Measurements from ENCODE around the gene APOM. TPM values are rescaled to one million over a fixed set of nuclear protein-coding genes. Genes with fewer than 3 reads are reported as not detected.

APOM gene
- total RNA-seq, 1 donor from 2014 or later = 2.6 TPM

GRCh38 chr6:31627690-31628287 is 27.9 kb upstream of the APOM start:
- Histone ChIP-seq H4K20me1 (ENCODE audit: low read depth) (peaks cover 91% of the 10 kb centered on the region), H3K4me2 (no peak overlapping the region), H2AFZ (replicated peaks) (no peak overlapping the region), H3K9ac (no peak overlapping the region), H3K79me2 (ENCODE audit: low read depth) (peaks cover 82% of the 10 kb centered on the region), H3K27ac (no peak overlapping the region), H3K36me3 (peaks cover 36% of the 10 kb centered on the region), H3F3A (ENCODE audit: low read depth) (peaks cover 55% of the 10 kb centered on the region), H3K27me3 (no peaks in the 10 kb centered on the region), H3K9me3 (ENCODE audit: low read depth) (no peaks in the 10 kb centered on the region), H3K4me3 (no peak overlapping the region), H3K4me1 (peaks cover 3% of the 10 kb centered on the region)
- Mint-ChIP-seq H3K27ac (no peak overlapping the region), H3K27me3 (ENCODE audit: insufficient read depth, low read depth) (peaks cover 13% of the 10 kb centered on the region), H3K36me3 (peaks cover 65% of the 10 kb centered on the region), H3K4me3 (peak overlapping the region; percentile 11), H3K9me3 (no peaks in the 10 kb centered on the region), H3K4me1 (peaks cover 2% of the 10 kb centered on the region)
- DNase-seq (ENCODE audit: low spot score) = no peak
- TF ChIP-seq EZH2phosphoT487 (IDR thresholded peaks at IDR 0.05) = no peak
- TF ChIP-seq EZH2 (IDR thresholded peaks at IDR 0.05) = no peak
- TF ChIP-seq CTCF (IDR thresholded peaks at IDR 0.05) = no peak

- no peak overlapping the region for H3K4me3 Mint-ChIP-seq
- peaks cover 2% of the 10 kb centered on the region for H3K4me1 Mint-ChIP-seq
- Histone ChIP-seq H3K4me3 (no peak overlapping the region), H3K9me3 (ENCODE audit: low read depth) (no peaks in the 10 kb centered on the region), H4K20me1 (ENCODE audit: low read depth) (peaks cover 89% of the 10 kb centered on the region), H2AFZ (replicated peaks) (no peak overlapping the region), H3K27me3 (no peaks in the 10 kb centered on the region), H3F3A (ENCODE audit: low read depth) (peaks cover 62% of the 10 kb centered on the region), H3K79me2 (ENCODE audit: low read depth) (peaks cover 80% of the 10 kb centered on the region), H3K4me1 (no peaks in the 10 kb centered on the region), H3K36me3 (peaks cover 31% of the 10 kb centered on the region), H3K9ac (no peak overlapping the region), H3K27ac (no peak overlapping the region), H3K4me2 (no peak overlapping the region)
- no peak overlapping the region for H3K27ac Mint-ChIP-seq
- peaks cover 13% of the 10 kb centered on the region for H3K27me3 Mint-ChIP-seq (ENCODE audit: insufficient read depth, low read depth)
- H3K9me3 Mint-ChIP-seq = no peaks in the 10 kb centered on the region
- TF ChIP-seq EZH2phosphoT487 (IDR thresholded peaks at IDR 0.05) = no peak
- TF ChIP-seq EZH2 (IDR thresholded peaks at IDR 0.05) = no peak
- no peak for TF ChIP-seq CTCF (IDR thresholded peaks at IDR 0.05)
- H3K36me3 Mint-ChIP-seq = peaks cover 64% of the 10 kb centered on the region
- DNase-seq (ENCODE audit: low spot score) = no peak
Observed at GRCh38 chr6:31629014-31629413, 26.7 kb upstream of the APOM start.

- Histone ChIP-seq H2AFZ (replicated peaks) (no peak overlapping the region), H3K4me1 (no peaks in the 10 kb centered on the region), H3K4me3 (no peak overlapping the region), H3K27ac (no peak overlapping the region), H3K79me2 (ENCODE audit: low read depth) (peaks cover 70% of the 10 kb centered on the region), H3K27me3 (no peaks in the 10 kb centered on the region), H3K4me2 (no peak overlapping the region), H4K20me1 (ENCODE audit: low read depth) (peaks cover 92% of the 10 kb centered on the region), H3K9me3 (ENCODE audit: low read depth) (no peaks in the 10 kb centered on the region), H3K9ac (no peak overlapping the region), H3K36me3 (peaks cover 29% of the 10 kb centered on the region), H3F3A (ENCODE audit: low read depth) (peaks cover 70% of the 10 kb centered on the region)
- Mint-ChIP-seq H3K4me1 (peaks cover 2% of the 10 kb centered on the region), H3K27ac (no peak overlapping the region), H3K27me3 (ENCODE audit: insufficient read depth, low read depth) (peaks cover 13% of the 10 kb centered on the region), H3K9me3 (no peaks in the 10 kb centered on the region), H3K4me3 (no peak overlapping the region), H3K36me3 (peaks cover 61% of the 10 kb centered on the region)
- no peak for DNase-seq (ENCODE audit: low spot score)
- TF ChIP-seq EZH2phosphoT487 (IDR thresholded peaks at IDR 0.05) = no peak
- TF ChIP-seq EZH2 (IDR thresholded peaks at IDR 0.05) = no peak
- TF ChIP-seq CTCF (IDR thresholded peaks at IDR 0.05) = no peak
Observed at GRCh38 chr6:31630177-31630934, 25.3 kb upstream of the APOM start.
